Endothelial cell of umbilical vein (primary cell): Measurements from ENCODE around the gene RNF151. TPM values are rescaled to one million over a fixed set of nuclear protein-coding genes. Genes with fewer than 3 reads are reported as not detected.

Source experiments
- BruUV-seq: library from RNA; stranded (reverse); fragments of 400-500 nt; replicated peaks from 2 replicates; lab custom pipeline; 2021; lab: Mats Ljungman, UMichigan
- CTCF ChIA-PET: fragments of 300-600, 350-600 bp; sonication (Branson Sonifier 250); formaldehyde crosslinking; loops from one replicate; lab custom pipeline; 2021; ENCODE audit warnings: antibody characterized with exemption, inconsistent platforms; lab: Charles Lee
- POLR2A ChIA-PET: fragments of 300-600, 350-600 bp; sonication (Branson Sonifier 250); formaldehyde crosslinking; loops from one replicate; lab custom pipeline; 2021; ENCODE audit warnings: antibody characterized with exemption, inconsistent platforms; lab: Charles Lee
- DNase-seq: peaks from one replicate; pipeline ENCODE4 v3.0.0-alpha.2; 2011; ENCODE audit warnings: low read depth, low spot score
- FAIRE-seq: peaks from 2 replicates; lab custom pipeline; 2011; peaks lifted over from hg19 to GRCh38; lab: Jason Lieb, UNC
- H2AFZ ChIP-seq: 2 replicates; pipeline ENCODE4 v1.6.0; 2012; ENCODE audit warnings: low read depth, low read length, control low read depth, inconsistent platforms
- H3K27ac ChIP-seq: 2 replicates; pipeline ENCODE4 v1.5.1; 2011; ENCODE audit warnings: low read depth, mild to moderate bottlenecking, control low read depth, low read length, moderate library complexity; ENCODE audit not compliant: insufficient read depth
- H3K27me3 ChIP-seq, 2 experiments: 2 replicates each; pipeline versions ENCODE4 v1.6.0 to v1.6.1; 2011; ENCODE audit warnings: low read length in 2 of 2, mixed read lengths in 1 of 2; ENCODE audit not compliant: control insufficient read depth in 2 of 2, insufficient read depth in 2 of 2
- H3K36me3 ChIP-seq, 2 experiments: 2 replicates in 1 of 2; 3 replicates in 1 of 2; pipeline ENCODE4 v1.5.1; 2011; ENCODE audit warnings: low read length in 2 of 2, mild to moderate bottlenecking in 1 of 2, moderate library complexity in 1 of 2; ENCODE audit not compliant: control insufficient read depth in 2 of 2, insufficient read depth in 2 of 2; ENCODE audit errors: extremely low read depth in 1 of 2
- H3K4me1 ChIP-seq: 3 replicates; pipeline ENCODE4 v1.5.1; 2011; ENCODE audit warnings: mild to moderate bottlenecking, low read length; ENCODE audit not compliant: control insufficient read depth, insufficient read depth; ENCODE audit errors: extremely low read depth
- H3K4me2 ChIP-seq: 2 replicates; pipeline ENCODE4 v1.6.1; 2011; ENCODE audit warnings: low read length, control low read depth, mixed read lengths; ENCODE audit not compliant: insufficient read depth
- H3K4me3 ChIP-seq, 3 experiments: fragments of 200-600 bp in 1 of 3; sonication (generic), shearing (Covaris generic) in 1 of 3; replicated peaks in 1 of 3; 2 replicates each; pipeline ENCODE4 v1.5.1; 2011 to 2016; ENCODE audit warnings: control low read depth in 3 of 3, low read length in 3 of 3, mild to moderate bottlenecking in 2 of 3, inconsistent platforms in 1 of 3, low read depth in 1 of 3, moderate library complexity in 1 of 3; ENCODE audit not compliant: insufficient read depth in 1 of 3
- H3K79me2 ChIP-seq: 2 replicates; pipeline ENCODE4 v1.6.0; 2012; ENCODE audit warnings: low read length, inconsistent platforms; ENCODE audit not compliant: control insufficient read depth, insufficient read depth
- H3K9ac ChIP-seq: replicated peaks from 2 replicates; pipeline ENCODE3; 2011; ENCODE audit warnings: low read length, control low read depth; ENCODE audit not compliant: insufficient read depth; ENCODE audit errors: extremely low read depth
- H3K9me1 ChIP-seq: replicated peaks from 3 replicates; pipeline ENCODE4 v1.6.0; 2011; ENCODE audit warnings: mild to moderate bottlenecking, low read length; ENCODE audit not compliant: control insufficient read depth, insufficient read depth; ENCODE audit errors: extremely low read depth
- H3K9me3 ChIP-seq: replicated peaks from 2 replicates; pipeline ENCODE4 v1.5.1; 2012; ENCODE audit warnings: low read length, inconsistent platforms; ENCODE audit not compliant: control insufficient read depth, insufficient read depth
- H4K20me1 ChIP-seq: replicated peaks from 2 replicates; pipeline ENCODE3; 2011; ENCODE audit warnings: mild to moderate bottlenecking, low read length; ENCODE audit not compliant: control insufficient read depth, insufficient read depth; ENCODE audit errors: extremely low read depth
- CTCF ChIP-seq, 2 donors: IDR thresholded peaks; 1 replicate in 1 of 2; 2 replicates in 1 of 2; pipeline ENCODE4 v1.5.1; 2011; ENCODE audit warnings: low read length in 2 of 2, mild to moderate bottlenecking in 2 of 2, moderate library complexity in 2 of 2, control low read depth in 1 of 2, inconsistent platforms in 1 of 2, low read depth in 1 of 2; ENCODE audit not compliant: insufficient read depth in 1 of 2; ENCODE audit errors: extremely low read depth in 1 of 2
- EZH2 ChIP-seq: IDR thresholded peaks from 2 replicates; pipeline ENCODE4 v1.6.1; 2012; ENCODE audit warnings: borderline replicate concordance, low read depth, mild to moderate bottlenecking, moderate library complexity, low read length, inconsistent platforms; ENCODE audit not compliant: severe bottlenecking
- JUN ChIP-seq: IDR thresholded peaks from 2 replicates; pipeline ENCODE4 v1.6.1; 2011; ENCODE audit warnings: borderline replicate concordance, low read depth; ENCODE audit not compliant: insufficient read length, insufficient read depth
- POLR2A ChIP-seq: IDR thresholded peaks from 2 replicates; pipeline ENCODE4 v1.6.1; 2012; ENCODE audit warnings: low read depth, mild to moderate bottlenecking, control low read depth, low read length
- dilution Hi-C: fragments of 300-500 bp; cut with MboI; formaldehyde crosslinking; loops from one replicate; pipeline ENCODE4 v1.15.0; 2019; ENCODE audit warnings: low sequenced_read_pairs; ENCODE audit not compliant: extremely low pct_ligation_motif_present
- intact Hi-C: fragments of 100-400 bp; cut with micrococcal nuclease; formaldehyde crosslinking; loops from one replicate; pipeline ENCODE4 v1.10.0; 2022
- polyA plus RNA-seq, 4 experiments: library from polyadenylated mRNA; depleted of rRNA in 3 of 4; stranded (reverse) in 3 of 4; unstranded in 1 of 4; fragments of >200 nt; gene quantifications; 2 replicates each; pipeline versions ENCODE4 v1.2.1 to v1.2.3, GENCODE V29; 2011 to 2012; ENCODE audit warnings: missing spikeins in 1 of 4
- total RNA-seq: library from RNA; stranded (reverse); gene quantifications from 2 replicates; pipeline ENCODE4 v1.2.3, GENCODE V29; 2021

RNF151 gene
- total and polyA plus RNA-seq, 2 donors (not counting 3 experiments of a cell fraction or from before 2014, with no cell fraction given), result not detected

- intact Hi-C loops, result no loop called here
- ChIA-PET POLR2A (interaction anchor here (1.7 kb wide), 1 partner anchor 18 kb away, joined by 7 read pairs; the partner anchor contains the start of gene RPS2), CTCF (interaction anchor here (0.9 to 1.8 kb wide), 4 partner anchors 14 to 194 kb away, joined by 4 to 9 read pairs (median 4); no protein-coding TSS in a partner anchor)
- no TSS peak for BruUV-seq
- no peak overlapping the region for H3K4me2 ChIP-seq
- peaks cover 11% of the 10 kb centered on the region for H3K4me1 ChIP-seq
- no peaks in the 10 kb centered on the region for H3K36me3 ChIP-seq
- DNase-seq (no peak), FAIRE-seq (no peak)
- no peak overlapping the region for H3K9ac ChIP-seq
- H3K9me3 ChIP-seq, result no peaks in the 10 kb centered on the region
- TF ChIP-seq CTCF (IDR thresholded peaks at IDR 0.05; ENCODE audit: extremely low read depth in 1 of 2, insufficient read depth in 1 of 2, low read depth in 1 of 2, low read length in 2 of 2), result peak in 1 of 2 donors; percentile 27
- TF ChIP-seq EZH2, result no peak
- TF ChIP-seq POLR2A, result no peak
- TF ChIP-seq JUN, result no peak
- no peaks in the 10 kb centered on the region for H3K27me3 ChIP-seq
- H3K79me2 ChIP-seq, result no peaks in the 10 kb centered on the region
- no peaks in the 10 kb centered on the region for H4K20me1 ChIP-seq
- no peak overlapping the region for H3K27ac ChIP-seq
- no peaks in the 10 kb centered on the region for H3K9me1 ChIP-seq
- dilution Hi-C loops, result no loop called here
- H3K4me3 ChIP-seq, result no peak overlapping the region
- H2AFZ ChIP-seq, result no peak overlapping the region
These were observed 19.9 kb upstream of the RNF151 start for GRCh38 chr16:1946495-1947368.
